Natural killer cell (primary cell): Measurements from ENCODE around the gene PURA. TPM values are rescaled to one million over a fixed set of nuclear protein-coding genes. Genes with fewer than 3 reads are reported as not detected.

Source experiments
- ATAC-seq, 3 donors: fragments of 150-1000 bp in 2 of 3; fragments of 200-7000 bp in 1 of 3; cut with Tn5 transposase; 1 replicate in 1 of 3; 2 replicates in 2 of 3; pipeline ENCODE4 v1.10.0; 2021; ENCODE audit warnings: mild to moderate bottlenecking in 2 of 3, moderate library complexity in 2 of 3
- DNase-seq, 2 donors: peaks; one replicate each; pipeline versions ENCODE4 v3.0.0 to v3.0.0-alpha.2; 2013 to 2021; ENCODE audit warnings: mixed read lengths in 1 of 2
- H3K27ac ChIP-seq: one replicate; pipeline ENCODE4 v1.5.1; 2013; ENCODE audit warnings: mild to moderate bottlenecking, low read length
- H3K27me3 ChIP-seq: one replicate; pipeline ENCODE4 v1.6.1; 2013; ENCODE audit warnings: low read length; ENCODE audit not compliant: control insufficient read depth, insufficient read depth
- H3K36me3 ChIP-seq: one replicate; pipeline ENCODE4 v1.6.1; 2013; ENCODE audit warnings: low read length; ENCODE audit not compliant: control insufficient read depth, insufficient read depth
- H3K4me1 ChIP-seq: one replicate; pipeline ENCODE4 v1.6.1; 2013; ENCODE audit warnings: low read length; ENCODE audit not compliant: control insufficient read depth, insufficient read depth
- H3K4me3 ChIP-seq: one replicate; pipeline ENCODE4 v1.5.1; 2013; ENCODE audit warnings: low read length
- H3K9me3 ChIP-seq: one replicate; pipeline ENCODE4 v1.6.1; 2013; ENCODE audit warnings: low read length; ENCODE audit not compliant: control insufficient read depth, insufficient read depth
- H3K27ac Mint-ChIP-seq, 2 donors: one replicate each; pipeline ENCODE4 v1.8.0; 2022; ENCODE audit warnings: mild to moderate bottlenecking in 2 of 2, mixed read lengths in 2 of 2, moderate library complexity in 1 of 2
- H3K27me3 Mint-ChIP-seq, 2 donors: one replicate each; pipeline ENCODE4 v1.8.0; 2022; ENCODE audit warnings: low read depth in 2 of 2, mixed read lengths in 2 of 2
- H3K36me3 Mint-ChIP-seq: one replicate; pipeline ENCODE4 v1.8.0; 2022; ENCODE audit warnings: mixed read lengths
- H3K4me1 Mint-ChIP-seq, 2 donors: one replicate each; pipeline ENCODE4 v1.8.0; 2022; ENCODE audit warnings: mixed read lengths in 2 of 2
- H3K4me3 Mint-ChIP-seq: one replicate; pipeline ENCODE4 v1.8.0; 2022; ENCODE audit warnings: mild to moderate bottlenecking, moderate library complexity, mixed read lengths
- H3K9me3 Mint-ChIP-seq, 2 donors: one replicate each; pipeline ENCODE4 v1.8.0; 2022; ENCODE audit warnings: mixed read lengths in 2 of 2
- CTCF ChIP-seq: fragments of 200-600 bp; IDR thresholded peaks from one replicate; pipeline ENCODE4 v1.8.0; 2022; ENCODE audit warnings: antibody characterized with exemption
- WGBS: methylation state at CpG from one replicate; pipeline ENCODE4 v1.1.7; 2013; ENCODE audit warnings: missing lambda C conversion rate; ENCODE audit not compliant: insufficient coverage; 5-methylcytosine and 5-hydroxymethylcytosine counted together
- intact Hi-C: fragments of 100-400 bp; cut with micrococcal nuclease; formaldehyde crosslinking; loops from one replicate; pipeline ENCODE4 v1.14.2; 2022
- total RNA-seq, 4 donors: library from RNA; stranded (reverse); fragments of 120-200 nt in 1 of 4; gene quantifications; one replicate each; pipeline versions ENCODE4 v1.2.3 to v1.2.4, GENCODE V29; 2013 to 2022

PURA gene
- total RNA-seq, 3 donors from 2014 or later (not counting 1 experiment from before 2014, with no cell fraction given) = 8.1 to 12.0 (median 9.8) TPM

GRCh38 chr5:140135127-140135526, 21.2 kb downstream of the PURA start:
- no peak overlapping the region for H3K27ac Mint-ChIP-seq
- Histone ChIP-seq H3K9me3 (no peaks in the 10 kb centered on the region), H3K27me3 (no peaks in the 10 kb centered on the region), H3K4me3 (no peak overlapping the region), H3K4me1 (peaks cover 13% of the 10 kb centered on the region), H3K27ac (no peak overlapping the region), H3K36me3 (no peaks in the 10 kb centered on the region)
- no peak for TF ChIP-seq CTCF
- H3K9me3 Mint-ChIP-seq = no peaks in the 10 kb centered on the region
- H3K27me3 Mint-ChIP-seq = no peaks in the 10 kb centered on the region
- H3K4me3 Mint-ChIP-seq = no peak overlapping the region
- ATAC-seq = no peak
- no peak for DNase-seq
- no peaks in the 10 kb centered on the region for H3K36me3 Mint-ChIP-seq
- intact Hi-C loops = no loop called here
- peaks cover 37% of the 10 kb centered on the region in 2 donors for H3K4me1 Mint-ChIP-seq

GRCh38 chr5:140136624-140137023, 22.7 kb downstream of the PURA start:
- H3K9me3 ChIP-seq = no peaks in the 10 kb centered on the region
- peaks cover 13% of the 10 kb centered on the region for H3K4me1 ChIP-seq
- H3K4me3 ChIP-seq = no peak overlapping the region
- Mint-ChIP-seq H3K27me3 (no peaks in the 10 kb centered on the region), H3K4me3 (no peak overlapping the region), H3K9me3 (no peaks in the 10 kb centered on the region), H3K27ac (no peak overlapping the region), H3K36me3 (no peaks in the 10 kb centered on the region), H3K4me1 (peaks cover 33% of the 10 kb centered on the region in 2 donors)
- ATAC-seq = no peak
- H3K27ac ChIP-seq = no peak overlapping the region
- TF ChIP-seq CTCF = no peak
- WGBS = 82% methylated on average over 1 of the region's 1 CpG
- no peaks in the 10 kb centered on the region for H3K27me3 ChIP-seq
- DNase-seq = no peak
- H3K36me3 ChIP-seq = no peaks in the 10 kb centered on the region
- intact Hi-C loops = no loop called here

- Mint-ChIP-seq H3K9me3 (no peaks in the 10 kb centered on the region), H3K4me1 (peaks cover 6 to 18% of the 10 kb centered on the region in 2 donors), H3K27ac (no peak overlapping the region), H3K27me3 (peaks cover 7% of the 10 kb centered on the region in 2 donors), H3K36me3 (no peaks in the 10 kb centered on the region), H3K4me3 (no peak overlapping the region)
- Histone ChIP-seq H3K4me3 (no peak overlapping the region), H3K27ac (no peak overlapping the region), H3K9me3 (no peaks in the 10 kb centered on the region), H3K36me3 (no peaks in the 10 kb centered on the region), H3K4me1 (peaks cover 7% of the 10 kb centered on the region), H3K27me3 (peaks cover 8% of the 10 kb centered on the region)
- 97% methylated on average over 3 of the region's 3 CpGs for WGBS
- DNase-seq (no peak), ATAC-seq (no peak)
- intact Hi-C loops = loop anchor here (5.0 kb wide), 1 partner anchor 33 kb away; no protein-coding TSS in a partner anchor
- no peak for TF ChIP-seq CTCF
Observed at GRCh38 chr5:140140435-140140834, 26.5 kb downstream of the PURA start.

DNA sequence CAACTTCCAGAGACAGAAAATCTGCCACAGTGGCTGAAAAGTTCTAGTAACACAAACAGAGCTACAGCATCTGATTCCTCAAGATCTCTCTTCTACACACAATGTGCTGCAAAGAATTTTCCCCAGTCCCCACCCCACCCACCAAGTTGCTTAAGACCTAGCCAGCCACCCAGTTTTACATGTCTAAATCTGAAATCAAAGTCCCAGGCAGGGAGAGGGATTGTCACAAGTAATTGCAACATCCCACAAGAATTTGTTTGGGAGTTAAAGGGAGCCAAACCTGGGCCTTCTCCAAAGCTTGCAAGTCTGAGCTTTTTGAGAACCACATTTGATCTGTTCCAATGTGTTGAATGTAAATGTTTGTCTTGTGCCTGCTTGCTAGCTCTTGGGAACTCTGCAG, 27.3 kb downstream of the PURA start:
- peaks cover 10 to 13% of the 10 kb centered on the region in 2 donors for H3K27me3 Mint-ChIP-seq
- no peak overlapping the region for H3K27ac Mint-ChIP-seq
- TF ChIP-seq CTCF = no peak
- no peaks in the 10 kb centered on the region for H3K36me3 Mint-ChIP-seq
- DNase-seq (no peak), ATAC-seq (no peak)
- peaks cover 13% of the 10 kb centered on the region for H3K27me3 ChIP-seq
- intact Hi-C loops = loop anchor here (5.0 kb wide), 1 partner anchor 34 kb away; no protein-coding TSS in a partner anchor
- no peaks in the 10 kb centered on the region for H3K9me3 Mint-ChIP-seq
- H3K4me3 ChIP-seq = no peak overlapping the region
- peaks cover 8 to 24% of the 10 kb centered on the region in 2 donors for H3K4me1 Mint-ChIP-seq
- H3K27ac ChIP-seq = no peak overlapping the region
- H3K4me1 ChIP-seq = peaks cover 14% of the 10 kb centered on the region
- H3K4me3 Mint-ChIP-seq = no peak overlapping the region
- no peaks in the 10 kb centered on the region for H3K9me3 ChIP-seq
- H3K36me3 ChIP-seq = no peaks in the 10 kb centered on the region
